Mesothelial cell of epicardium (in vitro differentiated cells): ENCODE data around the gene CATSPERE. TPM values are rescaled to one million over a fixed set of nuclear protein-coding genes. Genes with fewer than 3 reads are reported as not detected.

Experiments
- DNase-seq, 2 experiments: peaks; one replicate each; pipeline ENCODE4 v3.0.0; 2021; ENCODE audit warnings: low spot score in 2 of 2; ENCODE audit not compliant: unreplicated experiment in 2 of 2
- H3K27ac Mint-ChIP-seq: 2 replicates; pipeline ENCODE4 v1.8.0; 2021; ENCODE audit warnings: mixed read lengths
- H3K27me3 Mint-ChIP-seq: 2 replicates; pipeline ENCODE4 v1.8.0; 2021; ENCODE audit warnings: low read depth, mixed read lengths
- H3K36me3 Mint-ChIP-seq: 2 replicates; pipeline ENCODE4 v1.8.0; 2021; ENCODE audit warnings: mixed read lengths
- H3K4me1 Mint-ChIP-seq: 2 replicates; pipeline ENCODE4 v1.8.0; 2021; ENCODE audit warnings: mixed read lengths
- H3K4me3 Mint-ChIP-seq: 2 replicates; pipeline ENCODE4 v1.8.0; 2021; ENCODE audit warnings: mild to moderate bottlenecking, moderate library complexity, mixed read lengths
- H3K9me3 Mint-ChIP-seq: 2 replicates; pipeline ENCODE4 v1.8.0; 2021; ENCODE audit warnings: mixed read lengths
- CTCF ChIP-seq: fragments of 200-600 bp; sonication (generic); IDR thresholded peaks from one replicate; pipeline ENCODE4 v1.5.0; 2021; ENCODE audit warnings: antibody characterized with exemption; ENCODE audit not compliant: unreplicated experiment
- total RNA-seq: library from RNA; stranded (reverse); gene quantifications from 3 replicates; pipeline ENCODE4 v1.2.1, GENCODE V29; 2021

Gene CATSPERE
- total RNA-seq, 1 donor from 2014 or later: 2.5 TPM

GRCh38 chr1:244515680-244516079 is 54.6 kb downstream of the CATSPERE start:
- H3K9me3 Mint-ChIP-seq: peaks cover 21% of the 10 kb centered on the region
- no peak for DNase-seq
- H3K4me1 Mint-ChIP-seq: no peaks in the 10 kb centered on the region
- H3K27me3 Mint-ChIP-seq: no peaks in the 10 kb centered on the region
- TF ChIP-seq CTCF: no peak
- no peak overlapping the region for H3K4me3 Mint-ChIP-seq
- H3K27ac Mint-ChIP-seq: no peak overlapping the region
- H3K36me3 Mint-ChIP-seq: peaks cover 11% of the 10 kb centered on the region

GRCh38 chr1:244536316-244536715 is 75.2 kb downstream of the CATSPERE start:
- Mint-ChIP-seq H3K27ac (no peak overlapping the region), H3K4me1 (no peaks in the 10 kb centered on the region), H3K4me3 (no peak overlapping the region), H3K36me3 (peaks cover 2% of the 10 kb centered on the region), H3K27me3 (no peaks in the 10 kb centered on the region), H3K9me3 (peaks cover 31% of the 10 kb centered on the region)
- DNase-seq: no peak
- TF ChIP-seq CTCF: no peak

GRCh38 chr1:244545511-244545910 is 84.4 kb downstream of the CATSPERE start:
- Mint-ChIP-seq H3K4me1 (no peaks in the 10 kb centered on the region), H3K27me3 (no peaks in the 10 kb centered on the region), H3K9me3 (peaks cover 29% of the 10 kb centered on the region), H3K36me3 (peaks cover 5% of the 10 kb centered on the region), H3K4me3 (no peak overlapping the region), H3K27ac (no peak overlapping the region)
- no peak for DNase-seq
- TF ChIP-seq CTCF: no peak

- Mint-ChIP-seq H3K4me1 (no peaks in the 10 kb centered on the region), H3K27me3 (no peaks in the 10 kb centered on the region), H3K36me3 (peaks cover 5% of the 10 kb centered on the region), H3K4me3 (no peak overlapping the region), H3K9me3 (peaks cover 24% of the 10 kb centered on the region), H3K27ac (no peak overlapping the region)
- DNase-seq: no peak
- no peak for TF ChIP-seq CTCF
These were observed 87.6 kb downstream of the CATSPERE start for GRCh38 chr1:244548558-244549115.

GRCh38 chr1:244552336-244552735 is 91.3 kb downstream of the CATSPERE start:
- H3K27ac Mint-ChIP-seq: no peak overlapping the region
- no peak overlapping the region for H3K4me3 Mint-ChIP-seq
- H3K36me3 Mint-ChIP-seq: peaks cover 3% of the 10 kb centered on the region
- H3K9me3 Mint-ChIP-seq: peaks cover 34% of the 10 kb centered on the region
- no peaks in the 10 kb centered on the region for H3K27me3 Mint-ChIP-seq
- no peak for DNase-seq
- no peak for TF ChIP-seq CTCF
- no peaks in the 10 kb centered on the region for H3K4me1 Mint-ChIP-seq

- Mint-ChIP-seq H3K27me3 (no peaks in the 10 kb centered on the region), H3K4me1 (no peaks in the 10 kb centered on the region), H3K36me3 (peaks cover 12% of the 10 kb centered on the region), H3K9me3 (peaks cover 46% of the 10 kb centered on the region), H3K27ac (no peak overlapping the region), H3K4me3 (no peak overlapping the region)
- DNase-seq: no peak
- no peak for TF ChIP-seq CTCF
These were observed 95.2 kb downstream of the CATSPERE start for GRCh38 chr1:244556263-244556662.
